SKM-1 treated with dmso at 0.1 percent for 144 hours (cell line): ENCODE results near the gene ASCC1.
"Not testable (repeated sequence)": the region's sequence is repeated elsewhere in the genome, so short reads cannot be mapped to it uniquely, and the experiment has no call there.

ENCODE experiments used
- DNase-seq: peaks from one replicate; lab custom pipeline; 2025; ENCODE audit not compliant: unreplicated experiment; lab: John Stamatoyannopoulos, UW

The ASCC1 gene

GRCh38 chr10:72133517-72133916 is 82.6 kb downstream of the ASCC1 start:
- peak; percentile 79 for DNase-seq

GRCh38 chr10:72132854-72133253 is 83.2 kb downstream of the ASCC1 start:
- DNase-seq: no peak

GRCh38 chr10:72127571-72127970 is 88.5 kb downstream of the ASCC1 start:
- DNase-seq: no peak

GRCh38 chr10:72126872-72127232 is 89.2 kb downstream of the ASCC1 start:
- DNase-seq: no peak

GRCh38 chr10:72126184-72126871 is 89.7 kb downstream of the ASCC1 start:
- DNase-seq: no peak

GRCh38 chr10:72124989-72125388 is 91.1 kb downstream of the ASCC1 start:
- DNase-seq: no peak

GRCh38 chr10:72124381-72124780 is 91.7 kb downstream of the ASCC1 start:
- DNase-seq: no peak

GRCh38 chr10:72123616-72124015 is 92.5 kb downstream of the ASCC1 start:
- DNase-seq: no peak

GRCh38 chr10:72122221-72122620 is 93.9 kb downstream of the ASCC1 start:
- no peak for DNase-seq

GRCh38 chr10:72121389-72121788 is 94.7 kb downstream of the ASCC1 start:
- DNase-seq: no peak

GRCh38 chr10:72116372-72116771 is 99.7 kb downstream of the ASCC1 start:
- no peak for DNase-seq

- DNase-seq: no peak
Measured at GRCh38 chr10:72114706-72115450, 101.2 kb downstream of the ASCC1 start.

GRCh38 chr10:72110673-72111401 is 105.2 kb downstream of the ASCC1 start:
- no peak for DNase-seq

- DNase-seq: no peak
Measured at GRCh38 chr10:72109636-72110157, 106.4 kb downstream of the ASCC1 start.

GRCh38 chr10:72108830-72109635 is 107.0 kb downstream of the ASCC1 start:
- DNase-seq: no peak

GRCh38 chr10:72108004-72108370 is 108.1 kb downstream of the ASCC1 start:
- not testable (repeated sequence) for DNase-seq

- no peak for DNase-seq
Measured at GRCh38 chr10:72107325-72108003, 108.6 kb downstream of the ASCC1 start.

GRCh38 chr10:72106896-72107295 is 109.2 kb downstream of the ASCC1 start:
- no peak for DNase-seq

- no peak for DNase-seq
Measured at GRCh38 chr10:72106154-72106849, 109.8 kb downstream of the ASCC1 start.

GRCh38 chr10:72105710-72106109 is 110.4 kb downstream of the ASCC1 start:
- DNase-seq: no peak
